NOMO-1 (cell line): ENCODE measurements around the gene RHBDL3.
"Not testable (repeated sequence)": the region's sequence is repeated elsewhere in the genome, so short reads cannot be mapped to it uniquely, and the experiment has no call there.

Source experiments
- DNase-seq, 2 experiments: peaks; one replicate each; lab custom pipeline; 2025; ENCODE audit not compliant: unreplicated experiment in 2 of 2; lab: John Stamatoyannopoulos, UW

RHBDL3 gene

DNA sequence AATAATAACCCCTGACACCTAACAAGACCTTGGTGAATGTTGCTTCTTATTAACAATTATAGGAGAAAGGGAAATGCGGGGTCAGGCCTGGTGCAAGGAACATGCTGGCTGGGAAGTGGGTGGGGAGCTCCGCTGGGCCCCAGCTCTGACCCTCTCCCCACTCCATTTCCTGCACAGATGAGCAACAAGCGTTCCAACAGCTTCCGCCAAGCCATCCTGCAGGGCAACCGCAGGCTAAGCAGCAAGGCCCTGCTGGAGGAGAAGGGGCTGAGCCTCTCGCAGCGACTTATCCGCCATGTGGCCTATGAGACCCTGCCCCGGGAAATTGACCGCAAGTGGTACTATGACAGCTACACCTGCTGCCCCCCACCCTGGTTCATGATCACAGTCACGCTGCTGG lies 23.0 kb downstream of the RHBDL3 start:
- DNase-seq, result no peak

DNA sequence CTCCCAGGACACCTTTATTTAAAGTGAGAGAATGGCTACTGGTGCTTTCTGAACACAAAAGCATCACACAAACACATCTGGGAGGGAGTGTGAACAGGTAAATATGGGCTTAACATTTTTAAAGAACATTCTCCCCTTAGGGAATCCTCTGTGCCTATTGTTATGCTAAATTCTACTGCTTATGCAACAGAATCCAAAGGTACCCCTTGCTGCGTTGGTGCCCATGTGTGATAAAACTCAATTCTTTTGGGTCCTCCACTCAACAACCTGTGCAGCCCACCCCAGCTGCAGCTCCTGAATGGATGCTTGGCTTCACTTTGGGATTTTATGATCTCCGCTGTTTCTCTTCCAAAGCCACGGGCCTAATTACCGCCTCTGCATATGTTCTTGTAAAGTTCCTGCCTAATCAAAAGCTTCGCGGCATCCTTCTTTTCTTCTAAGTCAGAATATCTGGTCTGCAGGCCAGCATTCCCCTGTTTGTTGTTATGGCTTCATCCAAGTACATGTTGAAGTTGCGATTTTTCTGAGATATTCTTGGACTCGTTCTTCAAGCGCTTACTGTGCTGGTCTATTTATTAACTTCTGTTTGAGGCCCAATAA lies 23.9 kb downstream of the RHBDL3 start:
- no peak for DNase-seq

DNA sequence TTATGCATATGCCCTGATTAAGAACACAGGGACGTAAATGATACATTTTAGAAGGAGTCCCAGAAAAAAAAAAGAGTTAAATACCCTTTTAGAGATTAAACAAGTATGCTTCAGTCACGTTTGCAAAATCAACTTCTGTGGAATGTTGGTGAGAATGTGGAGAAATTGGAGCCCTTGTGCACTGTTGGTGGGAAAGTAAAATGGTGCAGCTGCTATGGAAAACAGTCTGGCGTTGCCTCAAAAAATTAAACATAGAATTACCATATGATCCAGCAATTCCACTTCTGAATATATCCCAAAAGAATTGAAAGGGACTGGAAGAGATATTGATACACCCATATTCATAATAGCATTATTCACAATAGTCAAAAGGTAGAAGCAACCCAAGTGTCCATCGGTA lies 26.5 kb downstream of the RHBDL3 start:
- no peak for DNase-seq

DNA sequence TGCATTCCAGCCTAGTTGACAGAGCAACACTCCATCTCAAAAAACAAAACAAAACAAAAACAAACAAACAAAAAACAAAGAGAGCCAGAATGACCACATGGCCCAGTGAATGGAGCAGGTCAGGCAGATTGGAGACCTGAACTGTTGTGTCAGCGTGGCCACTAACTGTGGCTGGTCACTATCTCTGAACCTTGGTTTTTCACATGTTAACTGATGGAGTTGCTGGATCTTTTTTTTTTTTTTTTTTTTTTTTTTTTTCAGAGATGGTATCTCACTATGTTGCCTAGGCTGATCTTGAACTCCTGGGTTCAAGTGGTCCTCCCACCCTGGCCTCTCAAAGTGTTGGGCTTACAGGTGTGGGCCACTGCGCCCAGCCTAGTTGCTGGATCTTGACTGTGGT lies 31.8 kb downstream of the RHBDL3 start:
- no peak for DNase-seq

DNA sequence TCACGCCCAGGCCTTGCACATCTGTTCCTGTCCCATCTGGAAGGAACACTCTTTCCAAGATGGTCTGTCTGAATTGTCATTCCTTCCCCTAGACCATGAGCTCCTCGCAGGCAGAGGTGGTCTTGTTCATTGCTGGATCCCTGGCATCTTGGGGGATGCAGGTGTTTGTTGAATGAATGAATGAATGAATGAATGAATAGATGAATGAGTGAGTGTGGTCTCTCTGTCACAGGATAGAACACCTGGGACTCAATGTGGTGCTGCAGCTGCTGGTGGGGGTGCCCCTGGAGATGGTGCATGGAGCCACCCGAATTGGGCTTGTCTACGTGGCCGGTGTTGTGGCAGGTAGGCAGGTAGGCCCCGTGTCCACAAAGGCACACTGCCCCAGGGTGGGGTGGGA lies 32.2 kb downstream of the RHBDL3 start:
- DNase-seq, result no peak

DNA sequence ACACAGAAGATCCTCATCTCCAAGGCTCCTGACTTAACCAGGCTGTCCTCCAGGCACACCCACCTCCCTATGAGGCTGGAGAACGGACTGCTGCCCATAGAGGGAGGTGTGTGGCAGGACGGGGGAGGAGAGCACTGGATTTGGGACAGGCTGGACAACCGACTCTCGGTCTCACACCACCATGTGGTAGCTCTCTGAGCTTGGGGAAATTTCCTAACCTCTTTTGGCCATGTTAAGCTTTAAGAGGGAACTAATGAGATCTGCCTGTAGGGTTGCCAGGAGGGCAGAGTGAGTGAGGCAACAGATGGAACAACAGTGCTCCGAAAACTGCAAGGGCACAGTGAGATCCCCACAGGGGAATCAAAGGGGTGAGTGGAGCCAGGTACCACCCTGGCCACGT lies 32.7 kb downstream of the RHBDL3 start:
- DNase-seq, result no peak

DNA sequence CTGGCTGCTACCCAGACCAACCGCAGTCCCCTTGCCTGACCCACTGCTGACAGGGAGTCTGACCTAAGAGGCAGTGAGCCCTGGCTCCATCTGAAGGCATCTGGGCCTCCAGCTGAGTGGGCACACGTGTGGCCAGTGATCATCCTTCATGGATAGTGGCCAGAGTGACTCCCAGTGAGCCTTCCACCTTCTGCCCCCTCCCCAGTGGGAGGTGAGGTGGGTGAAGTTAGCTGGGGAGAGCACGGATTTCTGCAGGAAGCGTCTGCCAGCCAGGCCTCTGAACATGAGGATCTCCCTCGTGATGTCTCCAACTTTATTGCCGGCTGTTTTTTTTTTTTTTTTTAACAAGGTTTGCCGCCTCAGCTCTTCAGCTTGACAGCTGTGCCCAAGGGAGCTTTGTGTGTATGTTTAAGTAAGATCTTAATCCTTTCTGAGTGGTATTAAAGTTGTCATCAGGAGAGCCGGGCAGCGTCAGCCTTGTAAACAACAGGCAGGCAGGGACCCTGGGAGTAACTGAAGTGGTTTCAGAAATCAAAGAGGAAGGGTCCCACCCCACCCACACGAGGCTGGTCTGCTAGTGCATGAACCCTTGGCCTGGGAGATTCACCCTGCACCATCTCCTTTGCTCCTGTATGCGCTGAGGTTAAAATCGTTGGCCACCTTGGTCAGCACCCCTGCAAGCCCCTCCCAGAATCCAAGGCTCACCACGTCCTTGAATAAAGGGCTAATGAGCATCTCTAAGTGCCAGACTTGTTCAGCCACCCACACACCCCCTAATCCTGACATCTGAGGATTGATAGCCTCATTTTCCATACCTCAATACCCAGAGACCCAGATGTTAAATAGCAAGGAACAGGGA lies 33.3 kb downstream of the RHBDL3 start:
- DNase-seq, result no peak

DNA sequence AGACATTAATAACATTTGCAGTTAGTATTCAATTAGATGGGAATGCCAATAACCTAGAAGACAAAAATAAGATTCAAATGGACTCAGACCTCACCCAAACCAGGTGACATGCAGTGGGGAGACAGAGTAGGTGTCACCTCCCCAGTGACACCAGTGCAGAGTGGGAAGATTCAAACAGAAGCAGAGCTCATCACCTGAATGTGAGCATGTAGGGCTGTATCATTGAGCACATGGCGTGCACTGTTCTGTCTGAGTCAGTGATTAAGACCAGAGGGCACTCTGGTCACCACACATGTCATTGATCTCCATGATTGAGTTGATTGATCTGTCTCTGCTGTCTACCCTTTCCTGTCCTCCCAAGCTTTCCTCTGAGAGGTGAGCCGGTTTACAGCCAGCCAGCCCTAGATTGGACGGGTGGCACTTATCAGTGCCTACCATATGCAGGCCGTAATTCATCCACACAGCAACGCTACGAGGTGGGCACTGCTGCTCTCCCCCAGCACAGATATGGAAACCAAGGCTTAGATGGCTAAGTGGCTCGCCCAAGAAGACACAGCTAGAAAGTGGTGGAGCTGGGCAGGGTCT lies 34.0 kb downstream of the RHBDL3 start:
- DNase-seq, result no peak

DNA sequence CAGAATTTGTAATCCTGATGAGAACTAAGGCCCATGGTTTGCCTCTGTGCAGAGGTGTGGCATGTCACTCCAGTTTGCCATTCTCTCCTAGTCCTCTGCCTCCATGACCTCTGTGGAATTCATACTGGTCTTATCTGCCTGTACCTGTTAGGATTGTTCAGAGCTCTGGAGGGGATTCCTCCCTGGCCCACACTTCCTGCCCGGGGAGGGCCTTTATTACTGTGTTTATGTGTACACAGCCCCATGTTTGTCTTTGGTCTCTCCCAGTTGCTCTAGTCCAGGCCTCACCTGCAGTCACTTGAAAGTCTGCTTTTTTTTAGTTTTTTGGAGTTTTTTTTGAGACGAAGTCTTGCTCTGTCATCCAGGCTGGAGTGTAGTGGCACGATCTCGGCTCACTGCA lies 36.4 kb downstream of the RHBDL3 start:
- DNase-seq, result no peak

DNA sequence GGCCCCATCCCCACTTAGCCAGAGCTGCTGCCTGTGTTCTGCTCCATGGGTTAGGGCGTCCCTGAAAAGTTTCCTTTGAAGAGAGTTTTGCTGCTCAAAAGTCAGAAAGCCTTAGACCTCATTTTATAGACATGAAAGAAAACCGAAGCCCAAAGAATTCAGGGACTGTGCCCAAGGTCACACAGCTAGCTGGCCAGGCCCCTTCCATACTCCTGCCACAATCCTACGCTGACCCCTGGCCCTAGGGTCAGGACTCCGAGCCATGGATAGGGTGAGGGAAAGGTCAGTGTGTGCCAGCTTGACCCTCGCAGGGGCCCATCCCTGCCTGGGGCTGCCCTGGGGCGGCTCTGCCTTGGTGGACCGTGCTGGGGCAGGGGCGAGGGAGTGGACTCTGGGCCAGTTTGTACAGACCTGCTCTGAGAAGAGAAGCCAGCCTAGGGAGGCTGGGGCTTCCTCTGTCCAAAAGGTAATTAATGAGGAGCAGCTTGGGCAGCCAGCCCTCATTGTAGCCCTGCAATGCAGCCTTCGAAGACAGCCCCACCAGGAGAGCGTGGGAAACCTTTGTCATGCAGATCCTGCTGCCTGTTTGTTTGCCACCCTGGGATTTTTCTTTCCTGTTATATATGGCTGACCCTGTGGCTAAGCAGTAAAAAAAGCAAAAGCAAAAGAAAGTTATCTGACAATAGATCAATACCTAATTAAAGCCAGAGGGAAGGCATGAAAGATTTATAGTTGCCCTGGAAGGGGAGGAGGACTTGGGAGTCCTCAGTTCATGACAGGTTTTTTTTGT lies 37.4 kb downstream of the RHBDL3 start:
- DNase-seq, result no peak

DNA sequence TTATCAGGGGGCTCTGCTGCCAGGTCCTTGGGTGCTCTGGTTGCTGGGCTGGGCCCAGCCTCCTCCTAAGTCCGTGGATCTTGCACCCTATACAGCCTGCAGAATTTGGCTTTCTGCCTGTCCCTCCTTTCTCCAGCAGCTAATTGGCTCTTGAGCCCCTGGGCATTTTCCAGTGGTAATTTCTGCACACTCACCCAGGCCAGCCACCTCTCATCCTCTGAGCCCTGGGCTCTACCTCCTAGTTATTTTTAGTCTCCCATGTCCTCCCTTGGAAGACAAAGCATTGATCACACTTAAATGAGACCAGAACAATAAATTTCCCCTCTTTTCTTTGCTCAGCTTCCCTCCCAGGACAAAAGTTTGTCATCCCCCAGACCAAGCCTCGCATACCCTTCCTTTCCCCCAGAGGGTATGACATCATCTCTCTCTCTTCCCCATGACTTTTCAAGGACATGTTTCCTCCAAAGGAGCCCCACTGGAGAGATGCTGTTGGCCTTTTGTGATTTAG lies 38.2 kb downstream of the RHBDL3 start:
- no peak for DNase-seq

DNA sequence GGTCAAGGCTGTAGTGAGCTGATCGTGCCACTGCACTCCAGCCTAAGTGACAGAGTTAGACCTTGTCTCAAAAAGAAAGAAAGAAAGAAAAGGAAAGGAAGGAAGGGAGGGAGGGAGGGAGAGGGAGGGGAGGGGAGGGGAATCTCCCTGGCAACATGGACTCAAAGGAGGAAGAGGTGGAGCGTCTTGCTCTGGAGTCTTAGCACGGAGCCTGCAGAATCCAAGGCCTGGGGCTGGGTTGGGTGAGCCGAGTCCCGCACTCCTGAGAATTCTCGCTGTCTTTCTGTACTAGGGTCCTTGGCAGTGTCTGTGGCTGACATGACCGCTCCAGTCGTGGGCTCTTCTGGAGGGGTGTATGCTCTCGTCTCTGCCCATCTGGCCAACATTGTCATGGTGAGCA lies 39.4 kb downstream of the RHBDL3 start:
- no peak for DNase-seq

DNA sequence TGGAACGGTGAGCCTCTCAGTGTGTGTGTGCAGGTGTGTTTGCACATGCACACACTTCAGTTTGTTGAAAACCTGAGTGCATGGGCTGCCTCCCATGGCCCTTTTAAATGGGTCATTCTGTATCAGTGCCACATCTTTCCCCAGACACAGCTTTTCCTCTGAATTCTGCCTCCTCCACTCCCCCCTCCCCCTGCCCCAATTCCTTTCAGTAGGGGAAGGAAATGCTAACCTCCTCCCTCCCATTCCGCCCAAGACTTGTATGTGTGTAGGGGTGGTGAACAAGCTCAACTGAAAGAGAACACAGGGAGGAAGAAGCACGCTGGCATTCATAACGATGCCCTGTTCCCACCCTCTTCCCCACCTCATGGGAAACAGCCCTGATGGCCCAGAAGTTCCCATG lies 42.0 kb downstream of the RHBDL3 start:
- no peak for DNase-seq

DNA sequence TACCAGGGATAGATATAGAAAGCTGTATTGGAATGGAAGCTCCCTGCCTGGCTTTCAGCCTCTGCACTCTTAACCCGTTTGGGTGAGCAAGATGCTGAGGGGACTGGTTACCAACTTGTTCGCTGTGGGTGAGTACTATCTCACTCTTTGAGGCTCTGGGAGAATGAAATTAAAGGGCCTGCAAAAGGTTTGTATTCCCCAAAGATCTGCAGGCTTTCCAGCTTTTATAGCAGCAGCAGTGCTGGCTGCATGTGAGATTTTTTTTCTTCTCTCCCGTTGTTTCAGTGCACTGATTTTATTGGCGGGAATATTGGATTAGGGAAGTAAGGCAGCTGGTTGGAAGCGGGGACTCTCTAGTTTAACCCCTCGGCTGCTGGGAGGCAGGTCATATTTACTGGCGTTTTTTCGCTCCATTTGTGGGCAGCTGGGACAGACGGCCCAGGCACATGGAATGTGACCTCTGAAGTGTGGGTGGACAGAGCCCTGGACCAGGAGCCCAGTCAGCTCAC lies 45.5 kb downstream of the RHBDL3 start:
- DNase-seq, result no peak

DNA sequence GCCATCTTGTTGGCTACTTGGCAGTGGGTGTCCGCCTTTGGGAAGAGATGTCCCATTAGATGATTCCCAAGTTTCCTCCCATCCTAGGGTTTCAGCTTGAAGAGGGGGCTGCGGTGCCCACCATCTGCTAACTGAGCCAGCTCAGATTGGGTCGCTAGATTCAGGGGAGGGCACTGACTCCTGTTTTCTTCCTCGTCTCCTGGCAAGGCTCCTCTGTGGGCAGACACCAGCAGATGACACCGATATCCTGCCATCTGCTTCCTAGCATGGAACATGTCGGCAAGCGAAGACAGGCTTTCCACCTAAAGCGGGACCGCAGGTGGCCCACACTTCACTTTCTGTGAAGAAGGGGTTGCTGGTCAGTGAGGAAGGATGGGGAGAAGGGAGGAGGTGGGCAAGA lies 49.0 kb downstream of the RHBDL3 start:
- no peak for DNase-seq

DNA sequence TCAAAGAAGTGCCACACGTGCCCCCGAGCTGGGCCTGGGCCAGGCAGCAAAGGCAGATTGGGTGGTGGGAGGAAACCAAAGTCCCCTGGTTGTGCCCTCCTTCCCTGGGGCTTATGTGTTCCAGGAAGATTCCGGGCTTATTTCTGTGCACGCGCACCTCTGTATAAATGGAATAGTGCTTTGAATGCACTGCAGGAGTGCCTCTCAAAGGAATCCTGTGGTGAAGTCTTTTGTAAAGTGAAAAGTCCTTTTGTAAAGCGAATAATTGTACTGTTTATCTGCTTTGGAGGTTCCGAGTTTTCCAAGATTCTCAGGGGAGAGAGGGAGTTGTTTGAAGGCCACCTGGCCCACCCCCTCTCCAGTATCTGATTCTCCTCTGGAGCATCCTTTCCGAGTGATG lies 49.5 kb downstream of the RHBDL3 start:
- DNase-seq, result no peak

DNA sequence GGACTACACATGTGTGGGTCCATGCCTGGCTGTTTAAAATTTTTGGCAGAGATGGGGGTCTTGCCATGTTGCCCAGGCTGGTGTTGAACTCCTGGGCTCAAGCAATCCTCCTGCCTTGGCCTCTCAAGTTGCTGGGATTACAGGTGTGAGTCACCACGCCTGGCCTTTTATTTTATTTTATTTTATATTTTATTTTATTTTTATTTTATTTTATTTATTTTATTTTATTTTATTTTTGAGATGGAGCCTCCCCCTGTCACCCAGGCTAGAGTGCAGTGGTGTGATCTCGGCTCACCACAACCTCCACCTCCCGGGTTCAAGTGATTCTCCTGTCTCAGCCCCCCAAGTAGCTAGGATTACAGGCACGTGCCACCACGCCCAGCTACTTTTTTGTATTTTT lies 51.0 kb downstream of the RHBDL3 start:
- not testable (repeated sequence) for DNase-seq

DNA sequence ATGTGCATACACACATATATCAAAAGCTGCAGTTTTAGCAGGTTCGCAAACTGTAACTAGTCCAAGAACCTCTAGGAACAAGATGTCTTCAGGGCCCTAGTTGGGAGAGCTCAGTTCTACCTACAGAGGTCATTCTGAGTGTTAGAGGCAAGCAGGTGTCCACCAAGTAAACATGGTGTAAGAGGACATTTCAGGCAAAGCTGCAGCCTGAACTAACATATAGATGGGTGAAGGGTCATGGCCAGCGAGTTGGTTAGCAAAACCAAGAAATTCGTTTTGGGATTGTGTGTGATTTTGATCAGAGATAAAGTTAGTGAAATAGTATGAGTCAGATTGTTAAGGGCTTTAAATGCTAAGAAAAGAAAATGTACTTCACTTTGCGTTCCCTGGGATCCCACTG lies 51.7 kb downstream of the RHBDL3 start:
- DNase-seq, result no peak

DNA sequence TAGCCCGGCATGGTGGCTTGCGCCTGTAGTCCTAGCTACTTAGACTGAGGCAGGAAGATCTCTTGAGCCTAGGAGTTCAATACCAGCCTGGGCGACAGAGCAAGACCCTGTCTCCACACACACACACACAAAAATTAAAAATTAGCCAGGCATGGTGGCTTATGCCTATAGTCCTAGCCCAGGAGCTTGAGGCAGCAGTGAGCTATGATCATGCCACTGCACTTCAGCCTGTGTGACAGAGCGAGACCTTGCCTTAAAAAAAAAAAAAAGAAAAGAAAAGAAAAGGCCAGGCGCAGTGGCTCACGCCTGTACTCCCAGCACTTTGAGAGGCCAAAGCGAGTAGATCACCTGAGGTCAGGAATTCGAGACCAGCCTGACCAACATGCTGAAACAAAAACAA lies 52.4 kb downstream of the RHBDL3 start:
- DNase-seq, result no peak

DNA sequence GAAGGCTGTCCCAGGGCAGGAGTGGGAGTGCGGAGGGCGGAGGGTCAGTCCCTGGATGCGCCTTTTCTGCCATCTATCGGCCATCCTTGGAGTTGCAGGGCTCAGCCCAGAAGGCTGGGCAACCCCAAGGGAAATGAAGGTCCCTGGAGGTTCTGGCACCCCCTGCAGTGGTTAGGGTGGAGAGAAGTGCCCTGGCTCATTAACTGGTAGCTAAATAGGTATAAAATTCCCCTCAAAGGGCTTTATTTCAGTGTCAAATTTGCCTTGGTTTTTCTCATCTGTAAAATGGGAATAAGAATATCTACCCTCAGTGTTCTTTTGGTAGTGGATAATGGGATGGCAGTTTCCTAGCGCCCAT lies 53.9 kb downstream of the RHBDL3 start:
- peak; percentile 40 to 57 for DNase-seq

DNA sequence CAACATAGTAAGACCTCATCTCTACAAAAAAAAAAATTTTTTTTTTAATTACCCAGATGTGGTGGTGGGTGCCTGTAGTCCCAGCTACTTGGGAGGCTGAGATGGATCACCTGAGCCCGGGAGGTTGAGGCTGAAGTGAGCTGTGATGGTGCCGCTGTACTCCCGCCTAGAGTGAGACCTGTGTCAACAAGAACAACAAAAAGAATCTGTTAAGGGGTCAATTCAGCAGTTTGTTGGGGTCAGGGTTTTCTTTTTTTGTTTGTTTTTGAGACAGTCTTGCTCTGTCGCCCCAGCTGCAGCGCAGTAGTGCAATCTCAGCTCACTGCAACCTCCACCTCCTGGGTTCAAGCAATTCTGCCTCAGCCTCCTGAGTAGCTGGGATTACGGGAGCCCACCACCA lies 54.4 kb downstream of the RHBDL3 start:
- DNase-seq, result not testable (repeated sequence)
